ENCODE measurements around the gene RPP38.
A peak's percentile ranks its signal among the peaks of the same experiment; 100 is the strongest.

The RPP38 gene

GRCh38 chr10:15147594-15148392 is 50.6 kb downstream of the RPP38 start:
- H3K4me1 Mint-ChIP-seq = no peaks in the 10 kb centered on the region
- H3K4me3 Mint-ChIP-seq = no peak overlapping the region
- no peaks in the 10 kb centered on the region for H3K27me3 Mint-ChIP-seq (ENCODE audit: low read depth)
- TF ChIP-seq CTCF (IDR thresholded peaks at IDR 0.05; ENCODE audit: unreplicated experiment in 3 of 3) = no peak
- H3K27ac Mint-ChIP-seq = no peak overlapping the region
- no peaks in the 10 kb centered on the region for H3K9me3 Mint-ChIP-seq
- H3K36me3 Mint-ChIP-seq (ENCODE audit: low read depth) = peaks cover 8% of the 10 kb centered on the region

DNA sequence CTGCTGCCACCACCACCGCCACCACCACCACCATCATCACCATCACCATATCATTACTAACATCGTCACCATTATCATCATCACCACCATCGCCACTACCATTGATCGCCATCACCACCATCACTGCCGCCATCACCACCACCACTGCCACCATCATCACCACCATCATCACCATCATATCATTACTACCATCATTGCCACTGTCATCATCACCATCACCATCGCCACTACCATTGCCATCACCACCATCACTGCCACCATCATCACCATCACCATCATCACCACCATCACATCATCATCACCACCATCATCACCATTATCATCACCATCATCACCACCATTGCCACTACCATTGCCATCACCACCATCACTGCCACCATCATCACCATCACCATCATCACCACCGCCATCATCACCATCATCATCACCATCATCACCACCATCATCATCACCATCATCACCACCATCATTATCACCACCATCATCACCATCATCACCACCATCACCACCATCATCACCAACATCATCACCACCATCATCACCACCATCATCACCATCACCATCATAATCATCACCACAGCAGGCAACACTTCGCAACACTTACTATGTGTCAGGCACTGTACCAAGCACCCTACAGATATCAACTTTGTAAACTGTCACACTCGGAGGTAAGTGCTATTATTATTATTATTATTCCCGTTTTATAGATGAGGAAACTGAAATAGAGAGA is 52.1 kb downstream of the RPP38 start:
- H3K4me3 Mint-ChIP-seq = no peak overlapping the region
- H3K9me3 Mint-ChIP-seq = no peaks in the 10 kb centered on the region
- H3K36me3 Mint-ChIP-seq (ENCODE audit: low read depth) = peaks cover 8% of the 10 kb centered on the region
- TF ChIP-seq CTCF (IDR thresholded peaks at IDR 0.05; ENCODE audit: unreplicated experiment in 3 of 3) = no peak
- H3K27ac Mint-ChIP-seq = no peak overlapping the region
- H3K27me3 Mint-ChIP-seq (ENCODE audit: low read depth) = no peaks in the 10 kb centered on the region
- H3K4me1 Mint-ChIP-seq = no peaks in the 10 kb centered on the region

DNA sequence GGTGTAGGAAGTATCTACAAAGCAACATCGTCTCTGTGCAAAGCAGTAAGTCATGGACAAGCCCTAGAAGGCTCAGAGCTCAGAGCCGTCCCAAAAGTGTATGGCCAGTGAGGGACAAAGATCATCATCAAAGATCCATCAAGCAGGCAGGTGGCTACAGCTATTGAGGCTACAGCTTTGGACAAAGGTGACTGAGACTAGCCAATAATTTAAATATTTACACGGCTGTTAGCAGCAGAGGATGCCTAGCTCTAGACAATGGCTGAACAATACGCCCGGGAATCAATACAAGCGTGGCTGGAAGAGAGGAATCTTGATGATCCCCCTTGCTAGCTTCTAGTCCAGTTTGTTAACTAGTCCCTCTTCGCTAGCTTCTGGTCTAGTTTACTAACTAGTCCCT is 53.4 kb downstream of the RPP38 start:
- H3K27me3 Mint-ChIP-seq (ENCODE audit: low read depth) = no peaks in the 10 kb centered on the region
- no peak overlapping the region for H3K4me3 Mint-ChIP-seq
- TF ChIP-seq CTCF (IDR thresholded peaks at IDR 0.05; ENCODE audit: unreplicated experiment in 3 of 3) = no peak
- peaks cover 12% of the 10 kb centered on the region for H3K36me3 Mint-ChIP-seq (ENCODE audit: low read depth)
- no peaks in the 10 kb centered on the region for H3K4me1 Mint-ChIP-seq
- H3K27ac Mint-ChIP-seq = no peak overlapping the region
- H3K9me3 Mint-ChIP-seq = no peaks in the 10 kb centered on the region

GRCh38 chr10:15152556-15152955 is 55.4 kb downstream of the RPP38 start:
- Mint-ChIP-seq H3K27me3 (ENCODE audit: low read depth) (no peaks in the 10 kb centered on the region), H3K4me1 (no peaks in the 10 kb centered on the region), H3K27ac (peak overlapping the region in 1 of 3 experiments; percentile 42), H3K4me3 (no peak overlapping the region), H3K36me3 (ENCODE audit: low read depth) (peaks cover 16% of the 10 kb centered on the region), H3K9me3 (no peaks in the 10 kb centered on the region)
- no peak for TF ChIP-seq CTCF (IDR thresholded peaks at IDR 0.05; ENCODE audit: unreplicated experiment in 3 of 3)

Data from nephron (organoid).